Activated CD4-positive, alpha-beta T cell treated with anti-CD3 and anti-CD28 coated beads for 4 hours (primary cell): ENCODE results near the gene TNS3.

Source experiments
- DNase-seq, 2 donors: peaks; one replicate each; pipeline ENCODE4 v3.0.0-alpha.2; 2020

TNS3 gene

DNA sequence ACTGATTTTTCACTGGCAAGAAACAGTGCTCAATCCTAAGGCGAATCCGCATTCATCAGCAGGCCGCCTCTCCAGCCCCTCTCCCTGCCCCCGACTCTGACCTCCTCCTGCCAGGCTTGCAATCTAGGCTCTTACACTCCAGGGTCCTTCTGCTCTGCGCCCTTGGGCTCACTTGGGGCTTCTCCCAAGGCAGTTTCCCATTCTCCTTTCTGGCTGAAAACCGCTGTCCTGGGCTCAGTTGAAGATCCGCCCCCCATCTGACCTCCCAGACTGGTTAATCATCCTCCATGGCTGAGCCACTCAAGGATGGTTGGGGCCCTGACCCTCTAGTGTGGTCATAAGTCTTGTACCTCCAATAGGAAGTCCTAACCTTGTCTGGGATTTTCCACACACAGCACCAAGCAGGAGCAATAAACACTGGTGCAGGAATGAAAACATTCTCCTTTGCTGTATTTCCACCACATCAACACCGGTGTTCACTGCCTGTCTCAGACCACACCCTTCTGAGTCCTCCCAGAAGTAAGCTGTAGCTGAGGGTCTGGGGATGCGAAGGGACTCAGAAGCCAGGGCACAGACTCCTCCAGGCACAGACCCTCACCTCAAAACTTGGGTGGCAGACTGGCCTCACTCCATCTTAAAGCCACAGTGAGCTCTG, 42.4 kb downstream of the TNS3 start:
- DNase-seq = no peak

DNA sequence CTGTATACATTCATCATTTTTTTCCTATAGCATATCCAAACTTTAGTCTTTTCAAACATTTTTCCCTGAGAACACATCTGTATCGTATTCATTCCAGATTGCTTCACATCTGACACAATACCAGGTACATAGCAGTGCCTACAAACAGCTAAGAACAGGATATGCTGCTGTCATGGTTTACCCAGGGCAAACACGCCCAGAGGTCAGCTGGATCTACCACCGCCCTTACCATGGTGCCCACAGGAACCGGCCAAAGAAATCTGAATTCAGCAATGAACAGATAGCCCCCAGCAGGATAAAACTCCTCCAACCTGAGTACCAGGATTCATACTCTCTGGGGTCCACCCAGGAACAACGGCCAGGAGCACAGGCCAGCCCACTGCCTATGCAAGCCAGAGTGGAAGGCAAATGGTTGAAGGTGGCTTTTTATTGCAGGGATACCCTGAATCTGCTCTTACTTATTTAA, 43.0 kb downstream of the TNS3 start:
- no peak for DNase-seq

DNA sequence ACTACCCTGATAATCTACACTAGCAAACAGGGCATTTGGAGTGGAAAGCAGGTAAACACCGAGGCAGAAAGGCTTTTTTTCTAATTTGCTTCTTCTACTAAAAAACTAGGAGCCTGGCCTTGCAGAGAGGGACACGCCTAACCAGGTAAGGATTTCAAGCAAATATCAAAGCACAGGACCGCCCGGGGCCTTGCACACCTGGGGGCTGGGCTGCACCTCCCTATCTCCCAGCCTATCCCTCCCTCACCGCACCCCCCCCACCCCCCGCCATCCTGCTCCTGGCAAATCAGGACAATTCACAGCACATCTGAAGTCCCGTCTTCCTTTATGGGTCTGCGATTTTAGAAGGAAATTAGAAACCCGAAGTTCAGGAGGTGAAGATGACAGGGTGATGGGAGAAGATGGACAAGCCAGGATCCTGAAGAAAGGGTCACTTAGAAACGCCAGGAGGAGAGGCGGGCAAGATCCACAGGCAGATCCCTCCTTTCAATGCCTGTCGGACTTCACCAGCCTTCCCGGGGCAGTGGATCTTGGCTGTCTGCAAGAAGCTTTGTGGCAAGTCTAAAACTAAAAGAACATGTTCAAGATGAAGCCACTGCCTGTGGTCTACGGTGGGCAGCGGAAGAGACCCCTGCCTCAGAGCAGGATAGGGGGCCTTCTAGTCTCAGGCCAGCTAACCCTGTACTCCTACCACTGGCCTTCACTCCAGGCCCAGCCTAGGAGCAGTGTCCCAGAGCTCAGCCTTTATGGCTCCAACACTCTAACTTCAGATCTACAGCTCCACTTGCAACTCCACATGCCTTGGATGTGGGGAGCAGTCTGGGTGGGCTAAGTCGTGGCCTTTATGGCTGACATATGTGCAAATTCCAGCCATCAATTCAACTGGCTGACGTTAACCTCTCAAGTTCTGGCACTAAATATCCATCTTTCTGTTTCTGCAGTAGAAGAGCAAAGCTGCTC, 43.9 kb downstream of the TNS3 start:
- no peak for DNase-seq

DNA sequence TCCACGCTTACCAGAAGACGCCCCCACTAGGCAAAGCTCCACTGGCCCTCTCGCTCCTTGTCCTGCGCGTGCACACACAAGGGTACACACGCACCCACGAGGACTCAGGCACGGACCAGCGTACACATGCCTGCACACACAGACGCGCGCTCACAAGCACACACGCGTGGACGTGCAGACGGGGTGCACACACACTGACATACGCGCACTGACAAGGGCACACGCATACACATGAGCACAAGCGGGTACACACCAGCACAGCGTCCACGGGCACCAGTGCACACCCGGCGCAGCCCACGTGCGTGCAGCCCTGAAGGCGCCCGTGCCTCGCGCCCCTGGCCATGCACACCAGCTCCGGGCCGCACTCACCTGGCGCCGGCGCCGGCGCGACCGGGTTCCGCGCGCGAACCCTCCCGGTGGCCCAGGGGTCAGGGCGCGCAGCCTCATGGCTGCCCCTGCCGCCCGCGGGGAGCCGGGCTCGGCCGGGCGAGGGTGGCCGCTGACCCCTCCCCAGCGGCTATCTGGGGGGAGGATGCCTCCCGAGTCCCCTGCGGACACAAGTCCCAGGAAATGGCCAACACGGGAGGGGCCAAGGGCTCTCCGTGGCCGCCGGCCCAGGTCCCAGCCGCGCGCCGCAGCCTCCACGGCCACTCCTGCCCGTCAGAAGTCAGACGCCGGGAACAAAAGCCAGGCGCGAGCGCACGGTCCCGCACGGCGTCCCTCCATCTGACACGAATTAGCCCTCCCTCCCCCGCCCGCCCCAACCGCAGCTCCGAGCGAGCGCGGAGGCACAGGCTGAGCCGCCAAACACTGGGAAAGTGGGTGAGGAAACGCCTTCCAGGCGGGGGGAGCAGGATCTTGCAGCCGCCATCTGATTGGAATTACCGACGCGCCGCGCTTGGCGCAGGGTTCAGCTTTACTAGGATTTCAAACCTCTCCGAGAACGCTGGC, 45.0 kb downstream of the TNS3 start:
- DNase-seq = no peak

DNA sequence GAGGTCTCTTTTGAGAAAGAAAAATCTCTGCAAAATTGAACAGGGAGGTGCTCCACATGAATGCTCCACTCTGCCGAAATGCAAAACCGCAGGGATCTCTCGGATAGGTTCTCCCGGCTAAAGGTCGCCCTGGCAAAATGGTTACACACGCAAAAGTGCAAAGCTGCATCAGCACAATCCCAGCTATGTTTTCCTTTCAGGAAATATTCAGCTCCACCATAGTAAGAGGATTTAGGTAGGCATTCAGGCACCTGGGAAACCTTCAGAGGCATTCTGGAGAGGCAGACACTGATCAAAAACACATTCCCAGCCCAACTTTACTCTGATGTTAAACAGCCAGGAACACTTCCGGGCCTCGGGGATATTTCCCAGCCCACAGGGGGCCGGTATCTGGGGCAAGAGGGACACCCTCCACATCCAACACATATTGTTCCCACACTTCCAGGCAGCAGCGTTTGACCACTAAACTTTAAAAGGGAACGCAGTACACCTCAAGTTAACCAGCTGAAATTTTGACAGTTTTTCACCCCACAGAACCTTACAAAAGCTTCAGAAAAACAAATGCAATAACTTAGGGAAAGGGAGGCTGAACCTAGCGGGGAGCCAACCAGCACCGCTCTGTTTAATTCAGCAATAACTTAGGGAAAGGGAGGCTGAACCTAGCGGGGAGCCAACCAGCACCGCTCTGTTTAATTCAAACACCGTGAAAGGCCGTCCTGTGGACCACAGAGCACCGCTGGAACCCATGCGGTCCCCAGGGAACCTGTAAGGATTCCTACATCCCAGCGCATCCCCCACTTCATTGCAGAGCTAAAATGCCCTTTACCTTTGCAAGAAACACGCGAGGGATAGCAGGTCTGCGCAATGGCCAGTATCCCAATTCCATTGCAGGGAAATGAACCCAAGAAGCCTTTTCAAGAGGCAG, 45.9 kb downstream of the TNS3 start:
- DNase-seq = no peak

DNA sequence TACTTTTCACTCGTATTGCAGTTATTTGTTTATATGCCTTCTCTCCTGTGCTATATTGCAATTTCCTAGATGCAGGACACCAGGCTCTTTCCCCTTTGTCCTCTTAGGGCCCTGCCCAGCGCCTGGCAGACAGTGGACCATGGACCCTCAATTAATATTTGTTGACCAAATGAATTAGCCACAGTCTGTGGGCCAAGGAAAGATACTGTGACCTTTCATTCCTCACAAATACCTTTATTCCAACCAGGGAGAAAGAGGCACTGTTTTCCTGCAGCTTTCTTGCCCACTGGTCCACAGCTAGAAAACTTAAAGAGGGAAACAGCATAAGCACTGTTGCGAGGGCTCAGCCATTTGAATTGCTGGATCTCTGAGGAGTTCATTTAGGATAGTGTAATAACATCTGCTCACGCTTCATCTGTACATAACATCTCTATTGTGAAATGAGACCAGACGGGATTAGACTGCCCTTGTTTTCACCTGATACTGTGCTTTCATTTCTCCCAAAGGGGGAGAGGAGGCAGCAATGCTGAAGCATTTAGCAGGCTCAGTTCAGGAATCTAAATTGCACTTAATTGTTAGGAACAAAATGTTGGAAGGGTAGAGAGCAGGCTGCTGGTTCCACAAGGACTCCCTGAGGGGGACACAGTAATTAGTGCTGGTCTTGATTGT, 46.7 kb downstream of the TNS3 start:
- no peak for DNase-seq

DNA sequence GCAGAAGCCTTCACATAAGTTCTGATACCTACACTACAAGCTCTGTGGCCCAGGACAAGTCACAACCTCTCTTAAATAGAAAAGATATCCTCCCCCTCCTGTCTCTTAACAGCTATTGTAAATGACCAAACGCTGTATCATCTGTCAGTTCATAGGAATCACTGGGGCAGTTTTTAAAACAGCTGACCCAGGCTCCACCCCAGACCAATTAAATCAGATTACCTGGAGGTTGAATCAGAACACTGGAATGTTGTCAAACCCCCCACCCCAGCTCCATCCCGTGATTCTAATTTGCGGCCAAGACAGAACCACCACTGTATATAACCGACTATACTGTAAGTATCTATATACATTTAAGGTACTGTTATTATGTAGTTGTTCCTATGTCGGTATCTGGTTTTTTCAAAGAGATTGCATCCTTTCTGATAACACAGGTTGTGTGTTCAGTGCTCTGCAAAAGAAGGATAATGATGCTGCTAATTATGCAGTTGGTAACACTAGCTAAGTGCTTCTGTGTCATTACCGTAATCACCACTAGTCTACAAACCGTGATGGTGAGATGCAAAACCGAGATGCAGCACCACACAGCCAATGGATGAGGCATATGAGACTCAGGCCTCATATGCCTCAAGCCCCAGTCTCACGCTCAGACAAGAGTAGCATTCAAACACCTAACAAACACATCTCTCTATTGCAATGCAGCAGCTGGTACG, 47.4 kb downstream of the TNS3 start:
- DNase-seq = no peak

DNA sequence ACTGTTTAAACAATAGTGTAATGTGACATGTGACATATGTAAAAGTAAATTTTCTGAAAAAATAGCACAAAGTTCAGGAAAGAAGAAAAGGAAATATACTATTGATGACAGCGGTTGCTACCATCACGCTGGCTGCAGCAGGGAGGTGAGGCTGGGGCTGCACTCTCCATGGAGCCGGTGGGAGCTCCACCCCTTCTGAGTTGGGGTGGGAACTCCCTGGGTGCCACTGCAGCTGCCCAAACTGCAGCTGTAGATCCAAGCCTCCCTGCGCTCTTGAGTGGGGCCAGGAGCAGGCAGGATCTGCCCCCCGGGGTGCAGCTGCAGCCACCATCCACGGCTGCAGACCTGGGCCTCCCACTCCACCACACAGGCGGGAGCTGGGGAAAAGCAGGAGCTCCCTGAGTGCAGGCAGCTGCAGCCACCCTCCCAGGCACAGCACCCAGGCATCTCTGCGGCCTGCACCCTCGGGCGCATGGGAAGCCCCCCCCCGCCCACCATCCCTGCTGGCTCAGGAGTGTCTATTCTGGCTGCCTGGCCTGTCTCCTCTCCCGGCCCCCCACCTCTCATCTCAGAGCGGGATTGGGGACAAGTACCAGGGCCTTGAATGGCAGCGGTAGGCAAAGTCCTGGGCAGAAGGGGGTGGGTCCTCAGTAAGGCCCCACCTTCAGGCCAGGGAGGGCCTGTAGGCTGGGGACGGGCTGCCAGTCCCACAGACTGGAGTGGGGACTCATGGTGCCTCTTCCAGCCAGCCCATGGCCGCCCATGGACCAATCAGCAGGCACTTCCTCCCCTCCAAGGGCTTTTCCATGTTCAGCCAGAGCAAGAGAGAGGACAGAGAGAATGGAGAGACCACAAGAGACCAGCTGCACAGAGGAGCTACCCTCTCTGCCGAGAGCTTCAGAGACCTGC, 50.1 kb downstream of the TNS3 start:
- no peak for DNase-seq

DNA sequence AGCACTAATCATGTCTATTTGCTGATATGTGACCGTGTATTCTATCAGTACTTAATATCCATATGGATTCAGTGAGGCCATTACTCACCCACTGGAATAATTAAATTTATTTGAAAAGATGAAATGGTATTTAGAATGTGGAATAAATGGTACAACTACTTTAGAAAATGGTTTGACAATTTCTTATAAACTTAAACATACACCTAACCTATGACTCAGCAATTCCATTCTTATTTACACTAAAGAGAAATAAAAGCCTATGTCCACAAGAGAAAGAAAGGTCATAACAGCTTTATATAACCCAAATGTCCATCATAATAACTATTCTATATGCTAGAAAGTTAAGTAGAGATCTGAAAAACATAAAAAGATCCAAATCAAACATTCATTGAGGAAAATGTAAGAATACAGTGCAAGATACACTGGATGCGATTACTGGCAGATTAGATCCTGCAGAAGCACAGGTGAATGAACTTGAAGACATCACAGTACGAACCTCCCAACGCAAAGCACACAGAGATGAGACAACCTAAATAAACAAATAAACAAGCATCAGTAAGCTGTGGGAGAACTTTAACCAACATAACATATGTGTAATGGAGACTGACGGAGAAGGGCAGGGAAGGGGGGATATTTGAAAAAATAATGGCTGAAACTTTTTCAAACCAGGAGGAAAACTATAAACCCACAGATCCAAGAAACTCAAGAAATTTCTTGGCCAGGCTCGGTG, 51.9 kb downstream of the TNS3 start:
- no peak for DNase-seq

DNA sequence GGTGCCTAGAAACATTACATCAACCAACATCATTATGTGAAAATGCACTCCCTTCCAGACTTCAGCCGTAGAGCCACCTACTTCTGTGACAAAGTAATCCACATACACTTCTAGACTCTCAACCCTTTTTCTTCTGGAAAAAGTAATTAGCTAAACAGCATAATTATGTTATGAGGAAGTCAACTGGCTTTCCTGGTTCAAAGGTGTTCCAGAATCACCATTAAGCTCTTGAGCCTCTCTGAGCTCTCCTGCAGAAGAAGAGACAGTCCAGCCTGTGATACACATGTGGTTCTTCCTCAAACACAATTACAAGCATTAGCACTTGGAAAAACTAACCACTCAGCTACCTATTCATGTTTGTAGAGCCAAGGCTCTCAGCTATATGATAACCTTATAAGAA, 52.5 kb downstream of the TNS3 start:
- DNase-seq = no peak

DNA sequence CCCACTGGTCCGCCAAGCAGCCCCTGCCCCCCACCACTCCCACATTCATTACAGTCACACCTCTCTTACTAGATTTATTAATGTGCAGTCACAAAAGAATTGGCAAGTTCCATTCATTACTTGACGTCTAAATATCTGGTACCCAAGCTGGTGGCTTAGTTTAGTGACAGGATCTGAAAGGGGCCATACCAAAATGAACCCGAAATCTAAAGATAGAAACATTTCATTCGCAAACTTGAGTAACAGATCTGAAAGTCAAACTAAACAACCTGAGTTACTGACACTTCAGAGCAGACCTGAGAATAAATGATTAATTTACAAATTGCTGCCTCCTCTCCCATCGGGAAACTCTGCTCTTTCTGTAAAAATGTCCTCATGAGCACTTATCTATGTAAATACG, 53.4 kb downstream of the TNS3 start:
- no peak for DNase-seq

DNA sequence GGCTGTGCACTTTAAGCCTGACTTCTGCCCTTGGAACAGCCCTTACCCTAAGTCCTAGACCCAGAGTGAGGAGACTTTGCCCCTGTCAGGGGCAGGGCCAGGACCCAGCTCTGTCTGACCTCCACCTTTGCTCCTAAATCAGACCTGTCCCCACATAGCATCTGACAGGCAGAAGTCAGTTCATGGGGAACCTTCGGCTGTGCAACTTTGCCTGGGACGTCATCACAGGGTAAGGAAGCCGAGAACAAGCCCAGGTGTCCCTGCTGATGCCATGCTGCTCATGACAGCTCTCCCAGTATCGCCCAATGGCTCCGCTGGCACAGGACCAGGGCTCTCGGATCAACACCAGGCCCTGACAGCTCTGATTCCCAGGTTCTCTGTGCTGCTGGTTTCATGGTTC, 55.4 kb downstream of the TNS3 start:
- no peak for DNase-seq

DNA sequence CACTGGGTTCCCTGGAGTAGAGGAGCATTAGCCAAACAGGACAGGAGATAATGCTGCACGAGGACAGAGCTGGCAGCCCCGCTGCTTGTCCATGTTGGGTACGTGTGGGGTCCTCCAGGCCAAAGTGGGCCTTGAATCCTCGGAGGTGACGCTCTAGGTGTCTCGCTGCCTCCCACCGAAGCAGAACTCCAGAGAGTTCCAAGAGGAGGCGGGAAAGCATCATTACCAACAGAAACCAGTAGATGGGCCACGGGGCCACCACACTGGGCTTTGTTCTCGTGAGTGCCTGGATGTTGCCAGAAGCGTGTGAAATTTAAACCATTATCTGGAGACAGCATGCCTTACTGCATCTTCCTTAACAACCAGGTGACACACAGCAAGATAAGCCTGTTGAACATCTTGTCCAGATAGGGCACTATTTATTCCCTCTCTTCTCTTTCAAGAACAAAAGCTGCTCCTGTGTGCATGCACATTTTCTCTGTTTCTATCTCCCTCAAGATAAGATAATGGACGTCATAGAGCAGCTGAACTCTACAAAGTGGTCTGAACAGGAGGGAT, 56.8 kb downstream of the TNS3 start:
- no peak for DNase-seq

DNA sequence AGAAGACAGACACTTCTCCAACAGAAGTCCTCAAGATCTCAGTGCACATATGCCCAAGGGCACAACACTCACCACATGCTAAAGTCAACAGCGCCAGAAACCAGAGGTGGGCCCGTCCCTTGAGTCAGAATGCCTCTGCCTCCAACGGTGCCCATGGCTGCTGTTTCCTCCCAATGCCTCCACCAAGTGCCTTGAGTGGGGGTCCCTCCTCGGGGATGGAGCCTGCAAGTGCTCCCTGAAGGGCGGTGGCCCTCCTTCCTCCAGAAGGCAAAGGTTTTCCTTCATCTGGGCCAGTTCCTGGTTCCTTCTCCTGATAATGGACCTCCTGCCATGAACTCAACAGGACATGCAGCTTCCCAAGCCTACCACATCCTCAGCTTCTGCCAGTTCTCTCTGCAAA, 58.5 kb downstream of the TNS3 start:
- DNase-seq = no peak

DNA sequence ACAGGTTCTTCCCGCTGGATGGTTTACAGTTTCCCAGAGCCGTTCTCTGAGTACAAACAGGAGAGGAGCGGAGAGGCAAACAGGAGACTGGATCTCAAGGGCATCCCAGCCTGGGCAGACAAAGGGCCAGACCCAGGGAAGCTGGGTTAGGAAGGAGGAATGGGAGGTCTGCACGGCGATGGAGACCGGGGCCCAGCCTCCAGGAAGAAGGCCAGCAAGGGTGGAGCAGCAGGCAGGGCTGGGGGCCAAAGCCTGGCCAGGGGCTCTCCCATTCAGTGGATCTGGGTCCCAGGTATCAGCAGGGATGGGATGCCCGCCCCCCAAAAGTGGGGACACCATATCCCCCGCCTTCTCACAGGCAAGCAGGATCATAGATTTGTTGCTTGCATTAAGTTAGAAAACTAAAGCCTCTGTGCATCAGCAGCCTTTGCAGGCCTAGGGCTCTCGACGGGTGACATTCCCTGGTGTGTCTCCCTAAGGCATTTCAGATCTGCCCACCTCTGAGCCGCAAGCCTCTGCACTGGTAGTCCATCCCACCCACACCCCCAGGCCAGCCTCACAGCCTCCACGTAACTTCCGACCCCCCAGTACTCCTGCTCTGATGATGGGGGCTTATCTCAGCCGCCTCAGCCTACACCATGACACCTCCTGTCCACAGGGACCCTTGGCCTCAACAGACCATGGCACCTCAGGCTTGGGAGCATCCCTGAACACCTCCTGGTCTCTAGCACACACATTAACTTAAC, 59.9 kb downstream of the TNS3 start:
- no peak for DNase-seq

DNA sequence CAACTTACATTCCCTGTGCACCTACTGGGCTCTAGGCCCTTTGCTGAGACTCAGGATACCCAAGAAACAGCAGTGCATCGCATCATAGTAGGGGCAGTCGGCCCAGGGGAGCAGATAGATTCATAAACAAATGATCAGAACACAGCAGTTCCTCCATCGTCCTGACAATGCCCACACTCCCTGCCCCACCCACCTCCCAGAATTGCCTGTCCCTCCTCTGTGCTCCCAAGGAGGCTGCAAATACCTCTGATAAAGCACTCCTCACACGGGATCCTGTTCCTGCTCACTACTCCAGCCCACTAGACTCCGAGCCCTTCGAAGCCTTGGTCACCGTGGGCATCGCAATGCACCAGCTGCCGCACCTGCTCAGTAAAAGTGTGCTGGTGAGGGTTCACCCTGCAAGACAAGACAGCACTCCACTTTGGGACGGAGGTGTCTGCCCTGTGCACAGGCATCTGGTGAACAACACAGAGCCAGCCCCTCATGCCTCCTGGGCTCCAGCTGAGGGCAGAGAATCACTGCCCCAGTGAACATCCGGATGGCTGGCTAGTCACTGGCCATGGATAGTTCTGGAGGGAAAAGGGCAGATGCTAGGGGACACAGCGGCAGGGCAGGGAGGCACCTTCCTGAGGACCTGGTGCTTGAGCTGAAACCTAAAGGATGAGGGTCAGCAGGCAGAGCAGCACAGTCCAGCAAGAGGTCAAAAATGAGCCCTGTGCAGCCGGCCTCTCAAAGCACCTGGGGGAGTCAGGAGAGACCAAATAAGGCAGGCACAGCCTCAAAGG, 60.7 kb downstream of the TNS3 start:
- no peak for DNase-seq

DNA sequence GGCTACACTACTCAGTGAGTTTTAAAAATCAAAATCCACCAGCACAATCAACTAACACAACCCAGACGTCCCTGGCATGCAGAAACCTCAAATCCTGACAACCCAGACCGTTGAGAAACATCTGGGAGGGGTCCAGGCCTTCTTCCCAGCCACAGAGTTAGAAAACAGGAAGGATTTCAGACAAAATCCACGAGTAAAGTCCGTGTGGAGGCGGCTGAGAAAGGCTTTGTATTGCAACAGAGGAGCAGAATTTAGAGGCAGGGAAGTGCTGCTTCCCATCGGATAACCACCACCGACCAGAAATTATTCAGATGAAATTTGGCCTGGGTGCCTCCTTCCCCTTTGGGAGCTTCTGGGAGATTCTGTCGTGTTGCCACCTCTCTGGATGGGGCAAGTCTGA, 61.5 kb downstream of the TNS3 start:
- DNase-seq = no peak
